GM12864 (cell line): Measurements from ENCODE around the gene ANKRD62.

Experiments
- DNase-seq: peaks from one replicate; pipeline ENCODE4 v3.0.0-alpha.2; 2011; ENCODE audit warnings: low read depth
- H3K4me3 ChIP-seq: 2 replicates; pipeline ENCODE4 v1.5.1; 2011; ENCODE audit warnings: mild to moderate bottlenecking, low read depth, low read length, control low read depth
- CTCF ChIP-seq: IDR thresholded peaks from 2 replicates; pipeline ENCODE4 v1.5.1; 2011; ENCODE audit warnings: low read depth, mild to moderate bottlenecking, moderate library complexity, low read length, control low read depth, inconsistent platforms; ENCODE audit errors: missing control alignments

Gene ANKRD62

GRCh38 chr18:12093520-12094257 lies at the start of gene ANKRD62:
Gene ANKRD62 (plus strand): TSS chr18:12093843. CDS start chr18:12094018, 175 bp downstream.
- no peak within 1 kb of the TSS for H3K4me3 ChIP-seq
- TF ChIP-seq CTCF = no peak
- DNase-seq = no peak

- H3K4me3 ChIP-seq = no peak overlapping the region
- TF ChIP-seq CTCF = no peak
- DNase-seq = no peak
Observed at GRCh38 chr18:12044591-12044990, 49.1 kb upstream of the ANKRD62 start.

- DNase-seq = no peak
- no peak for TF ChIP-seq CTCF
- H3K4me3 ChIP-seq = no peak overlapping the region
Observed at GRCh38 chr18:12046046-12046750, 47.4 kb upstream of the ANKRD62 start.

GRCh38 chr18:12046751-12047335 lies 46.8 kb upstream of the ANKRD62 start:
- TF ChIP-seq CTCF = peak; percentile 19
- DNase-seq = no peak
- H3K4me3 ChIP-seq = no peak overlapping the region

- no peak for DNase-seq
- no peak for TF ChIP-seq CTCF
- H3K4me3 ChIP-seq = no peak overlapping the region
Observed at GRCh38 chr18:12048010-12048826, 45.4 kb upstream of the ANKRD62 start.

- DNase-seq = no peak
- no peak for TF ChIP-seq CTCF
Observed at GRCh38 chr18:12048827-12049175, 44.8 kb upstream of the ANKRD62 start.

More at GRCh38 chr18:12048827-12049175, 44.8 kb upstream of the ANKRD62 start:
- H3K4me3 ChIP-seq = no peak overlapping the region
